ENCODE results near the gene NSUN4.

NSUN4 gene

DNA sequence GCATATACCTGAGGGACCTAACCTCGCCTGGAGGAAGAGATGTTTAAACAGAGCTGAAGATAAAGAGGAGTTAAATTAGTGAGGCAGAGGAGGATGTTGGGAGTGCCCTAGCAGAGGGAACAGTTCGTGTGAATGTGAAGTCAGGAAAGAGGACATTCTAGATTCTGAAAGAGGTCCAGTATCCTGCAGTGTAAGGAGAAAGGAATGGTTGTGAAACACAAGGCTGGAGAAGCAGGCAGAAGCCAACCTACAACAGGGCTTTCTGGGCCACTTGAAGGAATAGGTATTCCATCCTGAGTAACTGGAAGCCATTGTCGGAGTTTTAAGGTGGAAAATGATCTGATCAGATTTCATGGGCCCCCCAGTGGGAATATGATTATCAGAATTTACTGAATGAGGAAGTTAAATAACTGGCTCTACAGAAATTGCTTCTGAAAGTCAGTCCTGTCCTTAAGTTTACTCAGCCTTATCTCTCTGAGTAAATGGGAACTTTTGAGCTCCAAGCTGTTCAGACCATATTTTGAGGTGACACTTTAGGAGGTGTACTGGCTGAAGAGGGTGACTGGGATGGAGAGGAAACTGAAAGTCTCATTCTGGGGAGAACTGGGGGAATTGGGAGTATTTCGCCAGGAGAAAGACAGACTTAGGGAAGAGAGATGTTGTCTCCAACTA lies 29.1 kb downstream of the NSUN4 start:
- Histone ChIP-seq H2AFZ (ENCODE audit: low read depth, low read length) (no peak overlapping the region), H3K4me3 (ENCODE audit: low read length) (peak overlapping the region; percentile 19; the same call in 1 of the 2 replicates), H3K4me1 (ENCODE audit: low read length) (peaks cover 45% of the 10 kb centered on the region), H4K20me1 (ENCODE audit: insufficient read depth, low read length) (no peaks in the 10 kb centered on the region), H3K9me3 (ENCODE audit: insufficient read depth, low read length) (no peaks in the 10 kb centered on the region), H3K9ac (ENCODE audit: low read length) (0 out of 2 replicates have a peak overlapping the region, but pooled peaks have one; percentile 18), H3K36me3 (replicated peaks; ENCODE audit: low read depth, low read length) (peaks cover 15% of the 10 kb centered on the region), H3K79me2 (ENCODE audit: low read length) (no peaks in the 10 kb centered on the region), H3K4me2 (ENCODE audit: low read length) (peak overlapping the region; percentile 62), H3K27ac (ENCODE audit: low read length) (peak overlapping the region; percentile 49), H3K27me3 (ENCODE audit: low read depth, low read length) (no peaks in the 10 kb centered on the region)
- TF ChIP-seq, protein P1, sequence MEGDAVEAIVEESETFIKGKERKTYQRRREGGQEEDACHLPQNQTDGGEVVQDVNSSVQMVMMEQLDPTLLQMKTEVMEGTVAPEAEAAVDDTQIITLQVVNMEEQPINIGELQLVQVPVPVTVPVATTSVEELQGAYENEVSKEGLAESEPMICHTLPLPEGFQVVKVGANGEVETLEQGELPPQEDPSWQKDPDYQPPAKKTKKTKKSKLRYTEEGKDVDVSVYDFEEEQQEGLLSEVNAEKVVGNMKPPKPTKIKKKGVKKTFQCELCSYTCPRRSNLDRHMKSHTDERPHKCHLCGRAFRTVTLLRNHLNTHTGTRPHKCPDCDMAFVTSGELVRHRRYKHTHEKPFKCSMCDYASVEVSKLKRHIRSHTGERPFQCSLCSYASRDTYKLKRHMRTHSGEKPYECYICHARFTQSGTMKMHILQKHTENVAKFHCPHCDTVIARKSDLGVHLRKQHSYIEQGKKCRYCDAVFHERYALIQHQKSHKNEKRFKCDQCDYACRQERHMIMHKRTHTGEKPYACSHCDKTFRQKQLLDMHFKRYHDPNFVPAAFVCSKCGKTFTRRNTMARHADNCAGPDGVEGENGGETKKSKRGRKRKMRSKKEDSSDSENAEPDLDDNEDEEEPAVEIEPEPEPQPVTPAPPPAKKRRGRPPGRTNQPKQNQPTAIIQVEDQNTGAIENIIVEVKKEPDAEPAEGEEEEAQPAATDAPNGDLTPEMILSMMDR (IDR thresholded peaks at IDR 0.05; ENCODE audit: low read depth, low read length): no peak
- no peak for TF ChIP-seq EZH2phosphoT487 (IDR thresholded peaks at IDR 0.05; ENCODE audit: low read depth)

DNA sequence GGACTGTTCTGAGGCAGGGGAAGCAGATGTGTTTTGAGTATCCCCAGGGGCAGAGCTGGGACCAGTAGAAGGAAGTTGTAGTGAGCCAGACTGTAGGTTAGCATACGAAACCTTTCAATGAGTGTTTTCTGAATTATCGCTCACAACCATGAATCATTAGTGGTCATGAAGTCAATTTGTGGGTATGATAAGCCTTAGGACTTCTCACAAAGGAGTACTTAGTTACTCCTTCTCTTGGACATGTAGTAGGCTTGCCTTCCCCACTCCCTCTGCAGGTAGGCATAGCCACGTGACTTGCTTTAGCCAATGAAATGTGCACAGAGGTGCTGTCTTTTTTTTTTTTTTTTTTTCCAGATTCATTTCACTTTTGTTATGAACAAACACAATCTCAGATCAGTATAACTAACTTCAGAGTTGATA lies 29.6 kb downstream of the NSUN4 start:
- Histone ChIP-seq H3K79me2 (ENCODE audit: low read length) (no peaks in the 10 kb centered on the region), H2AFZ (ENCODE audit: low read depth, low read length) (no peak overlapping the region), H3K4me3 (ENCODE audit: low read length) (peak overlapping the region; percentile 19), H3K36me3 (replicated peaks; ENCODE audit: low read depth, low read length) (peaks cover 10% of the 10 kb centered on the region), H3K27me3 (ENCODE audit: low read depth, low read length) (no peaks in the 10 kb centered on the region), H3K9ac (ENCODE audit: low read length) (0 out of 2 replicates have a peak overlapping the region, but pooled peaks have one; percentile 18), H3K4me2 (ENCODE audit: low read length) (peak overlapping the region; percentile 62), H3K4me1 (ENCODE audit: low read length) (peaks cover 45% of the 10 kb centered on the region), H4K20me1 (ENCODE audit: insufficient read depth, low read length) (no peaks in the 10 kb centered on the region), H3K9me3 (ENCODE audit: insufficient read depth, low read length) (no peaks in the 10 kb centered on the region), H3K27ac (ENCODE audit: low read length) (peak overlapping the region; percentile 49)
- TF ChIP-seq, protein P1 (IDR thresholded peaks at IDR 0.05; ENCODE audit: low read depth, low read length): no peak
- TF ChIP-seq EZH2phosphoT487 (IDR thresholded peaks at IDR 0.05; ENCODE audit: low read depth): no peak

DNA sequence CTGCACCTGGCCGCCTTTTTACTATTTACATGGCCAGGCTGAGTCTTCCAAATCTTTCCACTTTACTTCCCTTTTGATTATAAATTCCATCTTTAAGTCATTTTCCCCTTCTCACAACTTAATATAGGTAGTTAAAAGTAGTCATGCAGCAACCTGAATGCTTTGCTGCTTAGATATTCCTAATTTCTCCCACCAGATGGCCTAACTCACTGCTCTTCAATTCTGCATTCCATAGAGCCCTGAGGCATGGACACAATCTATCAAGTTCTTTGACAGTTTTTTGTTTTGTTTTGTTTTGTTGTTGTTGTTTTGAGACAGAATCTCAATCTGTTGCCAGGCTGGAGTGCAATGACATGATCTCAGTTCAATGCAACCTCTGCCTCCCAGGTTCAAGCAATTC lies 31.8 kb downstream of the NSUN4 start:
- H3K27me3 ChIP-seq (ENCODE audit: low read depth, low read length): no peaks in the 10 kb centered on the region
- TF ChIP-seq EZH2phosphoT487 (IDR thresholded peaks at IDR 0.05; ENCODE audit: low read depth): no peak
- TF ChIP-seq, protein P1 (IDR thresholded peaks at IDR 0.05; ENCODE audit: low read depth, low read length): no peak
- H3K4me3 ChIP-seq (ENCODE audit: low read length): no peak overlapping the region
- H3K4me1 ChIP-seq (ENCODE audit: low read length): peaks cover 45% of the 10 kb centered on the region
- H3K4me2 ChIP-seq (ENCODE audit: low read length): no peak overlapping the region
- H3K9me3 ChIP-seq (ENCODE audit: insufficient read depth, low read length): no peaks in the 10 kb centered on the region
- H3K27ac ChIP-seq (ENCODE audit: low read length): no peak overlapping the region
- H3K9ac ChIP-seq (ENCODE audit: low read length): no peak overlapping the region
- H2AFZ ChIP-seq (ENCODE audit: low read depth, low read length): no peak overlapping the region
- H4K20me1 ChIP-seq (ENCODE audit: insufficient read depth, low read length): no peaks in the 10 kb centered on the region
- peaks cover 10% of the 10 kb centered on the region for H3K36me3 ChIP-seq (replicated peaks; ENCODE audit: low read depth, low read length)
- H3K79me2 ChIP-seq (ENCODE audit: low read length): no peaks in the 10 kb centered on the region

DNA sequence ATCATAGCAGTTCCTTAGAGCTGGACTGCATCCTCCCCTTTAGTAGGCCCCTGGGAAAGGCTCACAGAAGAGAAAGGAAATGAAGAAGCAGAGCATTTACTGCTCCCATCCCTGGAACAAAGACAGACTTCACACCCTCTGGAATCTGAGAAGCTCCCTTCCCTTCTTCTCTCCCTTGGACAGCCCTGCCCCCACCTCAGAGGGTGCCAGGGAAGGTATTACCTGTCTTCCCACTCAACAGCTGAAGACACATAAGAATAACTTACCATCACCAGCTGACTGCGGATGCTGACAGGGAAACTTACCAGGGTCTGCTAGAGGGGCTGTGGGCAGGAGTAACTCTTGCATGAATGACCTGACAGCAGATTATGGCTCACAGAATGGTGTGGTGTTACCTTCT lies 39.4 kb downstream of the NSUN4 start:
- no peaks in the 10 kb centered on the region for H4K20me1 ChIP-seq (ENCODE audit: insufficient read depth, low read length)
- H3K27ac ChIP-seq (ENCODE audit: low read length): no peak overlapping the region
- no peaks in the 10 kb centered on the region for H3K79me2 ChIP-seq (ENCODE audit: low read length)
- no peaks in the 10 kb centered on the region for H3K27me3 ChIP-seq (ENCODE audit: low read depth, low read length)
- no peak overlapping the region for H3K4me3 ChIP-seq (ENCODE audit: low read length)
- H3K36me3 ChIP-seq (replicated peaks; ENCODE audit: low read depth, low read length): no peaks in the 10 kb centered on the region
- no peak overlapping the region for H2AFZ ChIP-seq (ENCODE audit: low read depth, low read length)
- no peaks in the 10 kb centered on the region for H3K9me3 ChIP-seq (ENCODE audit: insufficient read depth, low read length)
- TF ChIP-seq EZH2phosphoT487 (IDR thresholded peaks at IDR 0.05; ENCODE audit: low read depth): no peak
- TF ChIP-seq, protein P1 (IDR thresholded peaks at IDR 0.05; ENCODE audit: low read depth, low read length): no peak
- no peak overlapping the region for H3K4me2 ChIP-seq (ENCODE audit: low read length)
- H3K4me1 ChIP-seq (ENCODE audit: low read length): no peaks in the 10 kb centered on the region
- no peak overlapping the region for H3K9ac ChIP-seq (ENCODE audit: low read length)

Measured in OCI-LY3 (cell line).